Measurements from ENCODE around the gene RNF157.
A peak's percentile ranks its signal among the peaks of the same experiment; 100 is the strongest.
"Not testable (repeated sequence)": the region's sequence is repeated elsewhere in the genome, so short reads cannot be mapped to it uniquely, and the experiment has no call there.

The RNF157 gene

GRCh38 chr17:76188213-76189016 lies 51.9 kb downstream of the RNF157 start:
- no peak for DNase-seq

- DNase-seq = not testable (repeated sequence)
Observed at GRCh38 chr17:76186774-76187173, 53.5 kb downstream of the RNF157 start.

- no peak for DNase-seq
Observed at GRCh38 chr17:76184290-76184689, 56.0 kb downstream of the RNF157 start.

GRCh38 chr17:76182016-76182764 lies 58.1 kb downstream of the RNF157 start:
- DNase-seq = peak; percentile 91

- DNase-seq = no peak
Observed at GRCh38 chr17:76179496-76180467, 60.5 kb downstream of the RNF157 start.

GRCh38 chr17:76178124-76178523 lies 62.2 kb downstream of the RNF157 start:
- no peak for DNase-seq

GRCh38 chr17:76176701-76177574 lies 63.4 kb downstream of the RNF157 start:
- DNase-seq = no peak

GRCh38 chr17:76174037-76174436 lies 66.3 kb downstream of the RNF157 start:
- no peak for DNase-seq

- DNase-seq = no peak
Observed at GRCh38 chr17:76173474-76173873, 66.8 kb downstream of the RNF157 start.

- DNase-seq = no peak
Observed at GRCh38 chr17:76171706-76172105, 68.6 kb downstream of the RNF157 start.

GRCh38 chr17:76170114-76170513 lies 70.2 kb downstream of the RNF157 start:
- no peak for DNase-seq

GRCh38 chr17:76166906-76167305 lies 73.4 kb downstream of the RNF157 start:
- DNase-seq = no peak

GRCh38 chr17:76166168-76166567 lies 74.1 kb downstream of the RNF157 start:
- no peak for DNase-seq

- DNase-seq = no peak
Observed at GRCh38 chr17:76164331-76164730, 76.0 kb downstream of the RNF157 start.

- no peak for DNase-seq
Observed at GRCh38 chr17:76163919-76164318, 76.4 kb downstream of the RNF157 start.

GRCh38 chr17:76161619-76162266 lies 78.5 kb downstream of the RNF157 start:
- DNase-seq = no peak

GRCh38 chr17:76160896-76161528 lies 79.3 kb downstream of the RNF157 start:
- no peak for DNase-seq

GRCh38 chr17:76159157-76159556 lies 81.1 kb downstream of the RNF157 start:
- no peak for DNase-seq

- no peak for DNase-seq
Observed at GRCh38 chr17:76157759-76158158, 82.5 kb downstream of the RNF157 start.

GRCh38 chr17:76156662-76156991 lies 83.7 kb downstream of the RNF157 start:
- no peak for DNase-seq

Data from right forelimb (tissue), 1 donor.